OCI-LY1 (cell line): ENCODE measurements around the gene USH1C.

ENCODE experiments used
- EZH2 ChIP-seq: fragments of 200-600 bp; sonication (generic), shearing (Covaris generic); IDR thresholded peaks from 2 replicates; pipeline ENCODE4 v1.8.0; 2017; ENCODE audit warnings: borderline replicate concordance, mixed run types, mild to moderate bottlenecking, antibody characterized with exemption, low read length, moderate library complexity, mixed read lengths
- TF ChIP-seq, protein P1 (sequence below): fragments of 200-600 bp; sonication (generic), shearing (Covaris generic); IDR thresholded peaks from 2 replicates; pipeline ENCODE4 v1.5.1; 2017; ENCODE audit warnings: mild to moderate bottlenecking, antibody characterized with exemption, low read length, moderate library complexity, mixed read lengths

DNA sequence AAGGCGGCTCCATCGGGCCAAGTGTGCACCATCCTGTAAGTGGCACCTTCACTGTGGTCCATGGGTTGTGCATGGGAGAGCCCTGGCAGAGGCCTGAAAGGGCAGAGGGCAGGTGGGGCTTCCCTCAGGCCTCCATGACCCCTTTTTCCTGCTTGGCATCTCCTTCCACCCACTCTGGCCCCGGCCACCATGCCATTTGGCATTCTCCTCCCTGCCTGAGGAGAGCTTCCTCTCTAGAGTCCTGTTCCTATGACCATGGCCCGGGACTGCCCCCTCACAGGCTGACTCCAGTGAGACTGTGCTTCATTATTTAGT, 7.8 kb upstream of the USH1C start:
- TF ChIP-seq, protein P1, sequence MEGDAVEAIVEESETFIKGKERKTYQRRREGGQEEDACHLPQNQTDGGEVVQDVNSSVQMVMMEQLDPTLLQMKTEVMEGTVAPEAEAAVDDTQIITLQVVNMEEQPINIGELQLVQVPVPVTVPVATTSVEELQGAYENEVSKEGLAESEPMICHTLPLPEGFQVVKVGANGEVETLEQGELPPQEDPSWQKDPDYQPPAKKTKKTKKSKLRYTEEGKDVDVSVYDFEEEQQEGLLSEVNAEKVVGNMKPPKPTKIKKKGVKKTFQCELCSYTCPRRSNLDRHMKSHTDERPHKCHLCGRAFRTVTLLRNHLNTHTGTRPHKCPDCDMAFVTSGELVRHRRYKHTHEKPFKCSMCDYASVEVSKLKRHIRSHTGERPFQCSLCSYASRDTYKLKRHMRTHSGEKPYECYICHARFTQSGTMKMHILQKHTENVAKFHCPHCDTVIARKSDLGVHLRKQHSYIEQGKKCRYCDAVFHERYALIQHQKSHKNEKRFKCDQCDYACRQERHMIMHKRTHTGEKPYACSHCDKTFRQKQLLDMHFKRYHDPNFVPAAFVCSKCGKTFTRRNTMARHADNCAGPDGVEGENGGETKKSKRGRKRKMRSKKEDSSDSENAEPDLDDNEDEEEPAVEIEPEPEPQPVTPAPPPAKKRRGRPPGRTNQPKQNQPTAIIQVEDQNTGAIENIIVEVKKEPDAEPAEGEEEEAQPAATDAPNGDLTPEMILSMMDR = no peak
- TF ChIP-seq EZH2 = no peak
